IPS DF 6.9 (cell line): ENCODE data around the gene SYNJ1.
"Not testable (repeated sequence)": the region's sequence is repeated elsewhere in the genome, so short reads cannot be mapped to it uniquely, and the experiment has no call there.

Experiments used
- DNase-seq: peaks from one replicate; pipeline ENCODE4 v3.0.0-alpha.2; 2013; ENCODE audit warnings: low read depth, low spot score
- H3K27ac ChIP-seq: one replicate; pipeline ENCODE4 v1.5.1; 2013; ENCODE audit warnings: low read length, control low read depth
- H3K27me3 ChIP-seq: 2 replicates; pipeline ENCODE4 v1.6.1; 2013; ENCODE audit warnings: mild to moderate bottlenecking, low read length; ENCODE audit not compliant: control insufficient read depth, insufficient read depth
- H3K36me3 ChIP-seq: 2 replicates; pipeline ENCODE4 v1.6.1; 2013; ENCODE audit warnings: low read length; ENCODE audit not compliant: control insufficient read depth, insufficient read depth
- H3K4me1 ChIP-seq: 2 replicates; pipeline ENCODE4 v1.6.1; 2013; ENCODE audit warnings: low read length; ENCODE audit not compliant: control insufficient read depth, insufficient read depth
- H3K4me3 ChIP-seq: 2 replicates; pipeline ENCODE4 v1.5.1; 2013; ENCODE audit warnings: mild to moderate bottlenecking, low read length
- H3K9me3 ChIP-seq: 2 replicates; pipeline ENCODE4 v1.6.1; 2013; ENCODE audit warnings: low read length, inconsistent platforms; ENCODE audit not compliant: control insufficient read depth, insufficient read depth
- WGBS: extraction: QIAGEN DNeasy Blood & Tissue Kit; methylation state at CpG from one replicate; pipeline ENCODE4 v1.1.7; 2013; ENCODE audit warnings: mixed read lengths, missing lambda C conversion rate; ENCODE audit not compliant: insufficient read length, insufficient coverage; 5-methylcytosine and 5-hydroxymethylcytosine counted together

SYNJ1 gene

GRCh38 chr21:32756096-32756495 is 28.3 kb upstream of the SYNJ1 start:
- no peak overlapping the region for H3K27ac ChIP-seq
- no peaks in the 10 kb centered on the region for H3K9me3 ChIP-seq
- no peaks in the 10 kb centered on the region for H3K4me1 ChIP-seq
- no CpG with 5 or more reads among the region's 1 CpG for WGBS
- H3K27me3 ChIP-seq: no peaks in the 10 kb centered on the region
- no peak for DNase-seq
- peaks cover 8% of the 10 kb centered on the region; the same call in 1 of the 2 replicates for H3K36me3 ChIP-seq
- H3K4me3 ChIP-seq: no peak overlapping the region

GRCh38 chr21:32753818-32754585 is 26.2 kb upstream of the SYNJ1 start:
- Histone ChIP-seq H3K9me3 (no peaks in the 10 kb centered on the region), H3K27ac (no peak overlapping the region), H3K4me1 (no peaks in the 10 kb centered on the region), H3K4me3 (no peak overlapping the region), H3K27me3 (no peaks in the 10 kb centered on the region), H3K36me3 (peaks cover 7% of the 10 kb centered on the region; the same call in 1 of the 2 replicates)
- WGBS: no CpG with 5 or more reads among the region's 6 CpGs
- DNase-seq: no peak

- no peaks in the 10 kb centered on the region for H3K4me1 ChIP-seq
- H3K27ac ChIP-seq: no peak overlapping the region
- no peaks in the 10 kb centered on the region for H3K27me3 ChIP-seq
- H3K36me3 ChIP-seq: peaks cover 10% of the 10 kb centered on the region; the same call in 1 of the 2 replicates
- H3K9me3 ChIP-seq: no peaks in the 10 kb centered on the region
- no peak for DNase-seq
- H3K4me3 ChIP-seq: no peak overlapping the region
Observed at GRCh38 chr21:32750405-32750804, 22.6 kb upstream of the SYNJ1 start.

GRCh38 chr21:32749662-32750061 is 21.8 kb upstream of the SYNJ1 start:
- no peak overlapping the region for H3K27ac ChIP-seq
- no peak overlapping the region for H3K4me3 ChIP-seq
- DNase-seq: no peak
- H3K9me3 ChIP-seq: no peaks in the 10 kb centered on the region
- no peaks in the 10 kb centered on the region for H3K27me3 ChIP-seq
- peaks cover 10% of the 10 kb centered on the region; the same call in 1 of the 2 replicates for H3K36me3 ChIP-seq
- H3K4me1 ChIP-seq: no peaks in the 10 kb centered on the region

- no CpG with 5 or more reads among the region's 5 CpGs for WGBS
- Histone ChIP-seq H3K36me3 (peaks cover 10% of the 10 kb centered on the region; the same call in 1 of the 2 replicates), H3K27ac (no peak overlapping the region), H3K4me1 (no peaks in the 10 kb centered on the region), H3K9me3 (no peaks in the 10 kb centered on the region), H3K27me3 (no peaks in the 10 kb centered on the region), H3K4me3 (no peak overlapping the region)
- no peak for DNase-seq
Observed at GRCh38 chr21:32748529-32748928, 20.7 kb upstream of the SYNJ1 start.

GRCh38 chr21:32747396-32747795 is 19.6 kb upstream of the SYNJ1 start:
- Histone ChIP-seq H3K4me1 (no peaks in the 10 kb centered on the region), H3K27ac (no peak overlapping the region), H3K36me3 (peaks cover 12% of the 10 kb centered on the region; the same call in 1 of the 2 replicates), H3K4me3 (no peak overlapping the region), H3K9me3 (no peaks in the 10 kb centered on the region), H3K27me3 (no peaks in the 10 kb centered on the region)
- no CpG with 5 or more reads among the region's 1 CpG for WGBS
- no peak for DNase-seq

- not testable (repeated sequence) for H3K27ac ChIP-seq, H3K27me3 ChIP-seq, H3K4me1 ChIP-seq, H3K9me3 ChIP-seq, H3K4me3 ChIP-seq, DNase-seq
- no CpG with 5 or more reads among the region's 3 CpGs for WGBS
- peaks cover 15% of the 10 kb centered on the region; the same call in 1 of the 2 replicates for H3K36me3 ChIP-seq
Observed at GRCh38 chr21:32746711-32747110, 18.9 kb upstream of the SYNJ1 start.

GRCh38 chr21:32742396-32742795 is 14.6 kb upstream of the SYNJ1 start:
- H3K4me1 ChIP-seq: no peaks in the 10 kb centered on the region

GRCh38 chr21:32741336-32741735 is 13.5 kb upstream of the SYNJ1 start:
- Histone ChIP-seq H3K36me3 (peaks cover 13% of the 10 kb centered on the region; the same call in 1 of the 2 replicates), H3K9me3 (no peaks in the 10 kb centered on the region), H3K4me3 (no peak overlapping the region), H3K4me1 (no peaks in the 10 kb centered on the region), H3K27ac (no peak overlapping the region), H3K27me3 (no peaks in the 10 kb centered on the region)
- no CpG with 5 or more reads among the region's 3 CpGs for WGBS
- DNase-seq: no peak

More at GRCh38 chr21:32742396-32742795, 14.6 kb upstream of the SYNJ1 start:
- Histone ChIP-seq H3K27me3 (no peaks in the 10 kb centered on the region), H3K9me3 (no peaks in the 10 kb centered on the region), H3K27ac (no peak overlapping the region), H3K4me3 (no peak overlapping the region), H3K36me3 (peaks cover 17% of the 10 kb centered on the region; the same call in 1 of the 2 replicates)
- no peak for DNase-seq
- WGBS: no CpG with 5 or more reads among the region's 2 CpGs

- no peaks in the 10 kb centered on the region for H3K27me3 ChIP-seq
- DNase-seq: no peak
- WGBS: no CpG with 5 or more reads among the region's 2 CpGs
- no peak overlapping the region for H3K27ac ChIP-seq
- H3K4me3 ChIP-seq: no peak overlapping the region
- peaks cover 13% of the 10 kb centered on the region; the same call in 1 of the 2 replicates for H3K36me3 ChIP-seq
- H3K9me3 ChIP-seq: no peaks in the 10 kb centered on the region
- no peaks in the 10 kb centered on the region for H3K4me1 ChIP-seq
Observed at GRCh38 chr21:32739946-32740345, 12.1 kb upstream of the SYNJ1 start.

GRCh38 chr21:32736083-32736482 is 8.3 kb upstream of the SYNJ1 start:
- no CpG with 5 or more reads among the region's 4 CpGs for WGBS
- H3K27ac ChIP-seq: not testable (repeated sequence)

More at GRCh38 chr21:32736083-32736482, 8.3 kb upstream of the SYNJ1 start:
- not testable (repeated sequence) for H3K27me3 ChIP-seq, H3K4me1 ChIP-seq, H3K4me3 ChIP-seq, DNase-seq, H3K9me3 ChIP-seq, H3K36me3 ChIP-seq
